PC-9 (cell line): ENCODE results near the gene QPCTL.

Experiments used
- CTCF ChIP-seq: fragments of 200-600 bp; sonication (generic); conservative IDR thresholded peaks from 2 replicates; pipeline ENCODE4 v1.6.1; 2017; ENCODE audit warnings: mixed run types, antibody characterized with exemption, mild to moderate bottlenecking, moderate library complexity
- EZH2 ChIP-seq: fragments of 200-600 bp; sonication (generic); IDR thresholded peaks from 2 replicates; pipeline ENCODE4 v1.8.0; 2017; ENCODE audit warnings: antibody characterized with exemption, low read depth

GRCh38 chr19:45730368-45731288 lies 38.2 kb downstream of the QPCTL start, which contains the start of gene FBXO46:
- TF ChIP-seq CTCF (no peak; the same call in 1 of the 2 replicates), EZH2 (no peak)
